Measurements from ENCODE around the gene DVL2. TPM values are rescaled to one million over a fixed set of nuclear protein-coding genes. Genes with fewer than 3 reads are reported as not detected.

Gene DVL2
- total and polyA plus RNA-seq, 4 donors, result 3.4 to 24.5 (median 11.3) TPM

DNA sequence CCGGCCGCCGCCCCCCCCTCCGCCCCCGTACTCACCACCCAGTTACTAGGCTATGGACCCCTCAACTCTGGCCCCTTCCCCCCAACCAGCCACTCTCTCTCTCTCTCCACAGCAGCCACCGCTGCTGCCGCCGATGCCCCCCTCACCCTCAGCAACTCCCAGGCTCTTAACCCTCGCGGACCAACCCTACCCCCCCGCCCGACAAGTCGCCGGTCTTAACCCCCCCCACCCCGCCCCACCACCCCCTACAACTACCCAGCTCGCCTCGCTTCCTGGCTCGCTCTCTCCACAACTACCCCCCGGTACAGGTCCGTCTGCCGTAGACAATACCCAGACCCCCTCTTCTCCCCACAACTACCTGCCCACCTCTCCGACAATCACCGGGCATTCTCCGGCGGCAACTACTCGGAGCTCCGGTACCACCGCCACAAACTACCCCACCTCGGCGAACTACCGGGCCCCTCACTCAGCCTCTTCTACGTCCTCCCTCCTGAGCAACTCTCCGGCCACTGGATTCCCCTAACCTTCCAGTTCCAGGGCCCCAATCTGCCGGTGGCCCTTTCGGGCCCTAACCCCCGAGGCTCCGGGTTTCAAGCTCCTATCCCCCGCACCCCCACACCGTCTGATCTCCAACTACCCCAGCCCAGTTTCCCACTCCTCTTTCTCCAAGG is 4.2 kb upstream of the DVL2 start:
- H3K27me3 ChIP-seq (ENCODE audit: control insufficient read depth in 4 of 4, insufficient read depth in 4 of 4, low read length in 3 of 4), result no peaks in the 10 kb centered on the region
- peaks cover 7 to 24% (median 14%) of the 10 kb centered on the region in 4 donors for H3K36me3 ChIP-seq (ENCODE audit: control insufficient read depth in 4 of 4, insufficient read depth in 3 of 4, low read depth in 1 of 4, low read length in 3 of 4)
- no peaks in the 10 kb centered on the region for H3K9me3 ChIP-seq (ENCODE audit: control insufficient read depth in 4 of 4, low read length in 3 of 4)
- peaks cover 2 to 56% (median 45%) of the 10 kb centered on the region in 4 donors for H3K4me1 ChIP-seq (ENCODE audit: control insufficient read depth in 4 of 4, insufficient read depth in 4 of 4, low read length in 3 of 4)
- TF ChIP-seq GABPA (IDR thresholded peaks at IDR 0.05 in 1 of 2, conservative IDR thresholded peaks at IDR 0.05 in 1 of 2), result no peak
- TF ChIP-seq, protein P1, sequence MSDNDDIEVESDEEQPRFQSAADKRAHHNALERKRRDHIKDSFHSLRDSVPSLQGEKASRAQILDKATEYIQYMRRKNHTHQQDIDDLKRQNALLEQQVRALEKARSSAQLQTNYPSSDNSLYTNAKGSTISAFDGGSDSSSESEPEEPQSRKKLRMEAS (IDR thresholded peaks at IDR 0.05), result no peak
- TF ChIP-seq, protein P2, sequence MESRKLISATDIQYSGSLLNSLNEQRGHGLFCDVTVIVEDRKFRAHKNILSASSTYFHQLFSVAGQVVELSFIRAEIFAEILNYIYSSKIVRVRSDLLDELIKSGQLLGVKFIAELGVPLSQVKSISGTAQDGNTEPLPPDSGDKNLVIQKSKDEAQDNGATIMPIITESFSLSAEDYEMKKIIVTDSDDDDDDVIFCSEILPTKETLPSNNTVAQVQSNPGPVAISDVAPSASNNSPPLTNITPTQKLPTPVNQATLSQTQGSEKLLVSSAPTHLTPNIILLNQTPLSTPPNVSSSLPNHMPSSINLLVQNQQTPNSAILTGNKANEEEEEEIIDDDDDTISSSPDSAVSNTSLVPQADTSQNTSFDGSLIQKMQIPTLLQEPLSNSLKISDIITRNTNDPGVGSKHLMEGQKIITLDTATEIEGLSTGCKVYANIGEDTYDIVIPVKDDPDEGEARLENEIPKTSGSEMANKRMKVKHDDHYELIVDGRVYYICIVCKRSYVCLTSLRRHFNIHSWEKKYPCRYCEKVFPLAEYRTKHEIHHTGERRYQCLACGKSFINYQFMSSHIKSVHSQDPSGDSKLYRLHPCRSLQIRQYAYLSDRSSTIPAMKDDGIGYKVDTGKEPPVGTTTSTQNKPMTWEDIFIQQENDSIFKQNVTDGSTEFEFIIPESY (IDR thresholded peaks at IDR 0.05), result no peak
- no peak for TF ChIP-seq RAD21 (IDR thresholded peaks at IDR 0.05)
- TF ChIP-seq FOXA1 (IDR thresholded peaks at IDR 0.05), result no peak
- TF ChIP-seq, protein P3, sequence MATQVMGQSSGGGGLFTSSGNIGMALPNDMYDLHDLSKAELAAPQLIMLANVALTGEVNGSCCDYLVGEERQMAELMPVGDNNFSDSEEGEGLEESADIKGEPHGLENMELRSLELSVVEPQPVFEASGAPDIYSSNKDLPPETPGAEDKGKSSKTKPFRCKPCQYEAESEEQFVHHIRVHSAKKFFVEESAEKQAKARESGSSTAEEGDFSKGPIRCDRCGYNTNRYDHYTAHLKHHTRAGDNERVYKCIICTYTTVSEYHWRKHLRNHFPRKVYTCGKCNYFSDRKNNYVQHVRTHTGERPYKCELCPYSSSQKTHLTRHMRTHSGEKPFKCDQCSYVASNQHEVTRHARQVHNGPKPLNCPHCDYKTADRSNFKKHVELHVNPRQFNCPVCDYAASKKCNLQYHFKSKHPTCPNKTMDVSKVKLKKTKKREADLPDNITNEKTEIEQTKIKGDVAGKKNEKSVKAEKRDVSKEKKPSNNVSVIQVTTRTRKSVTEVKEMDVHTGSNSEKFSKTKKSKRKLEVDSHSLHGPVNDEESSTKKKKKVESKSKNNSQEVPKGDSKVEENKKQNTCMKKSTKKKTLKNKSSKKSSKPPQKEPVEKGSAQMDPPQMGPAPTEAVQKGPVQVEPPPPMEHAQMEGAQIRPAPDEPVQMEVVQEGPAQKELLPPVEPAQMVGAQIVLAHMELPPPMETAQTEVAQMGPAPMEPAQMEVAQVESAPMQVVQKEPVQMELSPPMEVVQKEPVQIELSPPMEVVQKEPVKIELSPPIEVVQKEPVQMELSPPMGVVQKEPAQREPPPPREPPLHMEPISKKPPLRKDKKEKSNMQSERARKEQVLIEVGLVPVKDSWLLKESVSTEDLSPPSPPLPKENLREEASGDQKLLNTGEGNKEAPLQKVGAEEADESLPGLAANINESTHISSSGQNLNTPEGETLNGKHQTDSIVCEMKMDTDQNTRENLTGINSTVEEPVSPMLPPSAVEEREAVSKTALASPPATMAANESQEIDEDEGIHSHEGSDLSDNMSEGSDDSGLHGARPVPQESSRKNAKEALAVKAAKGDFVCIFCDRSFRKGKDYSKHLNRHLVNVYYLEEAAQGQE (IDR thresholded peaks at IDR 0.05), result no peak
- TF ChIP-seq, protein P4, sequence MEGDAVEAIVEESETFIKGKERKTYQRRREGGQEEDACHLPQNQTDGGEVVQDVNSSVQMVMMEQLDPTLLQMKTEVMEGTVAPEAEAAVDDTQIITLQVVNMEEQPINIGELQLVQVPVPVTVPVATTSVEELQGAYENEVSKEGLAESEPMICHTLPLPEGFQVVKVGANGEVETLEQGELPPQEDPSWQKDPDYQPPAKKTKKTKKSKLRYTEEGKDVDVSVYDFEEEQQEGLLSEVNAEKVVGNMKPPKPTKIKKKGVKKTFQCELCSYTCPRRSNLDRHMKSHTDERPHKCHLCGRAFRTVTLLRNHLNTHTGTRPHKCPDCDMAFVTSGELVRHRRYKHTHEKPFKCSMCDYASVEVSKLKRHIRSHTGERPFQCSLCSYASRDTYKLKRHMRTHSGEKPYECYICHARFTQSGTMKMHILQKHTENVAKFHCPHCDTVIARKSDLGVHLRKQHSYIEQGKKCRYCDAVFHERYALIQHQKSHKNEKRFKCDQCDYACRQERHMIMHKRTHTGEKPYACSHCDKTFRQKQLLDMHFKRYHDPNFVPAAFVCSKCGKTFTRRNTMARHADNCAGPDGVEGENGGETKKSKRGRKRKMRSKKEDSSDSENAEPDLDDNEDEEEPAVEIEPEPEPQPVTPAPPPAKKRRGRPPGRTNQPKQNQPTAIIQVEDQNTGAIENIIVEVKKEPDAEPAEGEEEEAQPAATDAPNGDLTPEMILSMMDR (IDR thresholded peaks at IDR 0.05; ENCODE audit: low read depth, low read length, missing input control), result no peak
- TF ChIP-seq NR2F2 (IDR thresholded peaks at IDR 0.05), result no peak
- no peak for TF ChIP-seq FOXA2 (IDR thresholded peaks at IDR 0.05)
- no peak for TF ChIP-seq HNF4G (IDR thresholded peaks at IDR 0.05)
- no peak for TF ChIP-seq RXRA (IDR thresholded peaks at IDR 0.05)
- TF ChIP-seq, protein P5, sequence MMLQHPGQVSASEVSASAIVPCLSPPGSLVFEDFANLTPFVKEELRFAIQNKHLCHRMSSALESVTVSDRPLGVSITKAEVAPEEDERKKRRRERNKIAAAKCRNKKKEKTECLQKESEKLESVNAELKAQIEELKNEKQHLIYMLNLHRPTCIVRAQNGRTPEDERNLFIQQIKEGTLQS (IDR thresholded peaks at IDR 0.05), result no peak
- no peak for TF ChIP-seq SP1 (IDR thresholded peaks at IDR 0.05)
- no peak for TF ChIP-seq EGR1 (IDR thresholded peaks at IDR 0.05; ENCODE audit: low read depth in 2 of 2)
- TF ChIP-seq YY1 (IDR thresholded peaks at IDR 0.05), result no peak
- no peak for TF ChIP-seq JUND (IDR thresholded peaks at IDR 0.05)
- TF ChIP-seq TAF1 (conservative IDR thresholded peaks at IDR 0.05), result no peak
- no peak for TF ChIP-seq HNF4A (conservative IDR thresholded peaks at IDR 0.05)
- peak overlapping the region; percentile 88 to 89 for H3K9ac ChIP-seq (ENCODE audit: low read depth in 1 of 2, low read length in 2 of 2)
- WGBS, result under 1% methylated on average over 39 of the region's 39 CpGs
- peak; percentile 58 for DNase-seq (ENCODE audit: low spot score)
- H3K27ac ChIP-seq (ENCODE audit: low read depth in 1 of 2, low read length in 2 of 2), result peak overlapping the region; percentile 90 to 92
- H3K4me3 ChIP-seq (ENCODE audit: low read depth in 1 of 3, low read length in 3 of 3), result peak overlapping the region; percentile 88 to 94 (median 90)
